Brain microvascular endothelial cell (primary cell): Measurements from ENCODE around the gene LRRTM4.

ENCODE experiments used
- DNase-seq: peaks from one replicate; pipeline ENCODE4 v3.0.0-alpha.2; 2020
- H3K27ac ChIP-seq: fragments of 250-450 bp; sonication (Bioruptor Pico); 2 replicates; pipeline ENCODE4 v1.5.1; 2020; ENCODE audit warnings: mild to moderate bottlenecking, moderate library complexity
- H3K27me3 ChIP-seq: fragments of 250-450 bp; sonication (Bioruptor Pico); replicated peaks from 2 replicates; pipeline ENCODE4 v1.5.1; 2020; ENCODE audit warnings: mild to moderate bottlenecking
- H3K36me3 ChIP-seq: fragments of 250-450 bp; sonication (Bioruptor Pico); replicated peaks from 2 replicates; pipeline ENCODE4 v1.5.1; 2020; ENCODE audit warnings: mild to moderate bottlenecking
- H3K4me3 ChIP-seq: 2 replicates; pipeline ENCODE4 v1.5.1; 2011; ENCODE audit warnings: low read depth, mild to moderate bottlenecking, control low read depth, low read length, moderate library complexity
- CTCF ChIP-seq: IDR thresholded peaks from 2 replicates; pipeline ENCODE4 v1.5.1; 2011; ENCODE audit warnings: low read depth, mild to moderate bottlenecking, moderate library complexity, low read length, control low read depth, inconsistent platforms; ENCODE audit errors: missing control alignments
- in situ Hi-C: cut with HindIII; loops from 2 replicates; pipeline ENCODE4 v1.10.0; 2017; ENCODE audit warnings: low sequenced_read_pairs, low pct_ligation_motif_present

LRRTM4 gene

GRCh38 chr2:77127345-77127744, 394.8 kb downstream of the LRRTM4 start:
- H3K27me3 ChIP-seq = no peaks in the 10 kb centered on the region
- in situ Hi-C loops = no loop called here
- no peak overlapping the region for H3K27ac ChIP-seq
- H3K36me3 ChIP-seq = no peaks in the 10 kb centered on the region
- DNase-seq = no peak
- no peak overlapping the region for H3K4me3 ChIP-seq
- TF ChIP-seq CTCF = no peak

GRCh38 chr2:77121518-77121917, 400.7 kb downstream of the LRRTM4 start:
- in situ Hi-C loops = no loop called here

GRCh38 chr2:77119333-77119732, 402.8 kb downstream of the LRRTM4 start:
- in situ Hi-C loops = no loop called here

More at GRCh38 chr2:77121518-77121917, 400.7 kb downstream of the LRRTM4 start:
- DNase-seq = no peak
- H3K36me3 ChIP-seq = no peaks in the 10 kb centered on the region
- no peak overlapping the region for H3K4me3 ChIP-seq
- H3K27ac ChIP-seq = no peak overlapping the region
- no peaks in the 10 kb centered on the region for H3K27me3 ChIP-seq
- no peak for TF ChIP-seq CTCF

GRCh38 chr2:77108915-77109314, 413.3 kb downstream of the LRRTM4 start:
- Histone ChIP-seq H3K27me3 (no peaks in the 10 kb centered on the region), H3K4me3 (no peak overlapping the region), H3K27ac (no peak overlapping the region), H3K36me3 (no peaks in the 10 kb centered on the region)
- no peak for TF ChIP-seq CTCF
- no peak for DNase-seq
- in situ Hi-C loops = no loop called here

More at GRCh38 chr2:77119333-77119732, 402.8 kb downstream of the LRRTM4 start:
- no peak for TF ChIP-seq CTCF
- Histone ChIP-seq H3K27me3 (no peaks in the 10 kb centered on the region), H3K4me3 (no peak overlapping the region), H3K27ac (no peak overlapping the region), H3K36me3 (no peaks in the 10 kb centered on the region)
- no peak for DNase-seq

- Histone ChIP-seq H3K4me3 (no peak overlapping the region), H3K27me3 (no peaks in the 10 kb centered on the region), H3K27ac (no peak overlapping the region), H3K36me3 (no peaks in the 10 kb centered on the region)
- no peak for DNase-seq
- in situ Hi-C loops = no loop called here
- TF ChIP-seq CTCF = no peak
Measured at GRCh38 chr2:77105008-77105407, 417.2 kb downstream of the LRRTM4 start.

GRCh38 chr2:77104554-77104953, 417.6 kb downstream of the LRRTM4 start:
- H3K36me3 ChIP-seq = no peaks in the 10 kb centered on the region
- DNase-seq = no peak
- in situ Hi-C loops = no loop called here
- no peak for TF ChIP-seq CTCF
- H3K27ac ChIP-seq = no peak overlapping the region
- H3K27me3 ChIP-seq = no peaks in the 10 kb centered on the region
- no peak overlapping the region for H3K4me3 ChIP-seq
